ENCODE results near the gene BCL2.

The BCL2 gene

DNA sequence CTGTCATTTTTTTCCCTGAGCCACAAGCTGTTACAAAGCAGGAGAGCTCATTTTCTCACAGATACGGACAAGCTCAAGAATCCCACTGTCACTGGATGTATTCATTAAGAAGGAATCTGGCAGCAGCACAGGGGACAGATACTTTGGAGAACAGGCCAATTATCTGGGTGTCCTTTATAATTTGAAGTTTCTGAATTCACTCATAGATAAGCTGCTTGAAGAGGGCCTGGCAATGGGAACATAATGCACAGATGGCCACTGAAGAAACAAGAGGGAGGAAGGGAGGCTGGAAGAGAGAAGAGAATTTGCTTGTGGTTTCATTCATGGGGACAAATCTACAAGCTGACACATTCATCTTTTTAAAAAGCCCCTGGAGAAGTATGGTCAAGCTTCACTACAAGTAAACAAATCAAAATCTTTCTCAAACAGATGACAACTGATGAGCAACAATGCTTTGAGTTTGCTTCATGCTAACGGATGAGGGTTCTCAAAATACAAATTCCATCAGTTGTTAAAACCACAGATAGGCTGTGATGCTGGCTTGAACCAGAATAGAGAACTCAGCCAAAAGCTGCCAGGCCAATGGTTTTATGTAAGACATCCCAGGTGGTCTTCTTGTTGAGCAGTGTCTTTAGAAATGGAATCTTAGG, 11.9 kb downstream of the BCL2 start:
- no peak for DNase-seq

DNA sequence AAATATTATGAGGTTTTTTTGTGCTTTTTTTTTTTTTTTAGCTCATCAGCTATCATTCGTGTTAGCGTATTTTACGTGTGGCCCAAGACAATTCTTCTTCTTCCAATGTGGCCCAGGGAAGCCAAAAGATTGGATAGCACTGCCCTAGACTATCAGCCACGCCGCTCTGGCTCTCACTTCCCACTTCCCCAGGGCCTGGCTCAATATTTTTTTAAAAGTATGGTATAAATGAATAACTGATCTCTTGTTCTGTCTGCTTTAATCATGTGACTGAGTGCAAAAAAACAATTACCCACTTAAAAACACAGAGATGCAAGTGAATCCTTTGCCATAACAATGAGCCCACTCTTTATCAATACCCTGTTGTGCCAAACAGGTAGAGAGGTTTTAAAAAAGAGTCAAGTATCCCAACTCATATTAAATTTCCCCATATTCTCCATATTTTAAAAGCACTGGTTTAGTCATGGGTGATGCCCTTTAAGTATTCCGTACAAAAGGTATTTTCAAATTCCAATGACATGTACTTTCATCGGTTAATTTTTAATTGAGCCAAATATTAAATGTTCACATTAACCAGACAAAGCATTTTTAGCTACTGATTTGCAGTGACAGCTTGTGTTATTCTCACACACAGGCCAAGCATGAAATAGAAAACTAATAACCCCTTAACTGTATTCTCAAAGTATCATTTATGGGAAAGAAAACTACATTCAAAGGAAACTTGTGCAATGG, 12.6 kb downstream of the BCL2 start:
- no peak for DNase-seq

DNA sequence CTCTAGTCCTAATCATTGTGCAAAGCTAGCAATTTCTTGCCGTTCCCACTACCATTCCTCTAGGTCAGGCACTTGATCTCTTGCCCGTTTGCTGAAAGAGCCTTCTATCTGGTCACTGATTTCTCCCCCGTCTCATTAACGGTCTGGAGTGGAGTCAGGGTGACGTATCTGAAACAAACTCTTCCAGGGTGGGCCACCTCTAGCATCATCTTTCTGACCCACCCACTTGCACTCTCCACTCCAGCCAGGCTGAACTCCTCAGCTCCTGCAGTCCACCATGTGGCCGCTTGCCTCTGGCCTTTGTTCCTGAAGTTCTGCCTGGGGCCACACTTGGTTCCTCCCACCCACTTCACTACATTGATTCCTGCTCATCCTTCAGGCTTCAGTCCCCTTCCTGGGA, 13.3 kb downstream of the BCL2 start:
- DNase-seq = no peak

DNA sequence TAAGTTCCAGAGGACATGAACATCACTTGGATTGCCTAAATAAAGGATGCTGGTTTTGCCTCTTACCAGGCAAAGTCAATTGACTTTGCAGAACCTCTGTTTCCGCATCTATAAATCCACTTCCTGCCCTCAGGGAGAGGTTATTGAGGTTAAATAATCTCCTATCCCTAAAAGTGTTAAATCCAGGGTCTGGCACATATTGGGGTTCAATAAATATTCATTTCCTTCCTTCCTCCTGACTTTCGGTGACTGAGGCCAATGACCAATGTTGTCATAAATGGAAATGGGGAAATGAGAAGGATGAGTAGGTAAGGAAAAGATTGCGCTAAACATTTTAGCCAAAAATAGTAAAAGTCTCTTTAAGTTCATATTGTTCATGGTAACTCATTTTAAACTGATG, 16.0 kb downstream of the BCL2 start:
- DNase-seq = no peak

DNA sequence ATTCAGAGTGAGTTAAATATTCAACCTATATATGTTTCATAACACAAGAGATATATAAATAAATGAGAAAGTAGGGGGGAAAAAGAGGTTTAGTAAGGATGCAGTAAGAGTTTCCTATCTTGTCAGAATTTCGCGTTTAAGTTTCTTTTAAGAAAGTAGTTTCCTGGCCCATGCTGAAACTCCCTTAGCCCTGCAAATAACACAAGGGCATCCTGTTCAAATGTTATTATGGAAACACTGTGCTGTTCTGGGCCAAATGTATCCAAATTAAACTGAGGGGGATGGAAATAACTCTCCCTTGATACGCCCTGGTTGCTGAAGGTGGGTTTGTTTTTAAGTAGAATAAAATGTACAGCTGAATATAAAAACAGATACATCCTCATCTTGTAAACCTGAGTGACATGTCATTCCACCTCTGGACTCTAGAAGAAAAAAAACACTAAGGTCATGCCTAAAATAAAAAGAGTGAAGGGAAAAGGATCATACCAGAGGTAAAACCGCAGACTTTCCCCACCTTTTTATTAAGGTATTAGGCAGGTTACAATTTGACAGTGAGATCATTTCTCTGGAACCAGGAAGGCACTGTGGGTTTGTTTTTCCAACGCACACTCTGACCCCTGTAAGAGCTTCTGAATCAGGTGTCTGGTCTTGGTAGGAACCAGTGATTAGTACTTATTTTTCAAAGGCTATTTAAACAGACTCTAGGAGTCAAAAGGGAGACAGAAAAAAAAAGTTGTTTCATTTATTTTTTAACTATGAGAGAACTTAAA, 16.7 kb downstream of the BCL2 start:
- no peak for DNase-seq

DNA sequence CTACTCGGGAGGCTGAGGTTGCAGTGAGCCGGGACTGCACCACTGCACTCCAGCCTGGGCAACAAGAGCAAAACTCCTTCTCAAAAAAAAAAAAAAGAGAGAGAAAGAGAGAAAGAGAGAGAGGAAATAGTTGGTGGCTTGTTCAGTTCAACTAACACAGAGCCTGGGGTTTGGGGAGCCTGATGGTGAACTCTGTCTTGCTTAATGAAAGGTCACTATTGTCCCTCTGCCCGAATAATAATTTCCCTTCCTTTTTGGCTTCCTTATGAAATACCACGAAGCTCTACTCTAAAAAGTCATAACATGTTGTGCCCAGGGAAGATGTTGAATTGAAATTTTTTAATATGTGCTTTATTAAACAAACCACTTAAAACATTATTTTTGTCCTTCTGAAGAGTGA, 17.3 kb downstream of the BCL2 start:
- DNase-seq = no peak

DNA sequence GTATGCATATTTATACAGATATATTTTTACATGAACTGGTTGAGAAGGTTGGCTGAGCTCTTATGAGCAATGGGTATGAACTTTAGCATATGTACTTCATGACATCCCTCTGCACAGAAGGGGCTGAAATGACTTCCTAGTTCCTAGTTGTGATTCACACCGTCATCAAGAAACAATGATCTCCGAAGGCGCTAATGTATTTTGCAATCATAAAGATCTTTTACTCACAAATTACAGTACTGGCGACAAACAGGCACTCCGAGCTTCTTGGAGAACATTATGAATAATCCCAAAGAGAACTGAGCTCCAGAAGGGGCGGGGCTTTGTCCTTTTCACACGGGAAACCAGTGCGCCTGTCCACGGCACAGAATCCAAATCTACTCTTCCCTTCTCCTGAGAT, 18.1 kb downstream of the BCL2 start:
- DNase-seq = no peak

DNA sequence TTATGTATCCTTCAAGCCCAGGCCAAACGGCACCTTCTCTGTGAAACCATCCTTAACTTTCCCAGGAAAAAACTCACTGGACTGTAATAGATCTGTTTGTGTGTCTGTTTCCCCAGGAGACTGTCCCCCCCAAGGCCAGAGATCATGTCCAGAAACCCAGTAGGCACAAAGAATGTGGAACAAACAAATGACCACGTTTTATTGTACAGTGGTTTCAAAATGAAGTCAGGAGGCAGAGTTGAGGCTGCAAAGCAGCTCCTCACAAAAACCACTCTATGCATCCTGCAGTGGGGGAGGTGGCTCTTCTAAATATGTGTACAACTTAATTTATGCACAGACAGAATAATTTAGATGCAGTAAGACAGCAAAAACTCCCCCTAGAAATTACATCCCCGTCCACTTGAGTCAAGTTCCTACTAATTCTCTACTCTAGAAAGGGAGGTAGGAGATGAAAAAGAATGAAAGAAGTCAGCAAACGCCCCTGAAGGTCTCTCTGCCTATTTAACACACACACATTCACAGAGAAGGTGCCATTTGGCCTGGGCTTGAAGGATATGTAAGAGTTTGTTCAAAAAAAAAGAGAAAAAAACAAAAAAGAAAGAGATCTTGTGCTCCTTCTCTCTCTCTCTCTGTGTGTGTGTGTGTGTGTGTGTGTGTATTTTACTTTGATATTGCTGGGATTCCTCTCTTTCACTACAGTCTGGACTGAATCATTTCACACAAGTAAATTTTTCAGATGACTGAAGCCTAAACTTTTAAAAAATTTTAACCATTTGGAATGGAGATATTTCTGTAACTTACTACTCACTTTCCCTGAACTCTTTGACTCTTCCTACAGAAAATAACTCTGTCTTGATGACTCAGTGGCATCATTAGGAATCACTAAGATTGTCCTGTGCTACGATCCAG, 19.5 kb downstream of the BCL2 start:
- DNase-seq = no peak

DNA sequence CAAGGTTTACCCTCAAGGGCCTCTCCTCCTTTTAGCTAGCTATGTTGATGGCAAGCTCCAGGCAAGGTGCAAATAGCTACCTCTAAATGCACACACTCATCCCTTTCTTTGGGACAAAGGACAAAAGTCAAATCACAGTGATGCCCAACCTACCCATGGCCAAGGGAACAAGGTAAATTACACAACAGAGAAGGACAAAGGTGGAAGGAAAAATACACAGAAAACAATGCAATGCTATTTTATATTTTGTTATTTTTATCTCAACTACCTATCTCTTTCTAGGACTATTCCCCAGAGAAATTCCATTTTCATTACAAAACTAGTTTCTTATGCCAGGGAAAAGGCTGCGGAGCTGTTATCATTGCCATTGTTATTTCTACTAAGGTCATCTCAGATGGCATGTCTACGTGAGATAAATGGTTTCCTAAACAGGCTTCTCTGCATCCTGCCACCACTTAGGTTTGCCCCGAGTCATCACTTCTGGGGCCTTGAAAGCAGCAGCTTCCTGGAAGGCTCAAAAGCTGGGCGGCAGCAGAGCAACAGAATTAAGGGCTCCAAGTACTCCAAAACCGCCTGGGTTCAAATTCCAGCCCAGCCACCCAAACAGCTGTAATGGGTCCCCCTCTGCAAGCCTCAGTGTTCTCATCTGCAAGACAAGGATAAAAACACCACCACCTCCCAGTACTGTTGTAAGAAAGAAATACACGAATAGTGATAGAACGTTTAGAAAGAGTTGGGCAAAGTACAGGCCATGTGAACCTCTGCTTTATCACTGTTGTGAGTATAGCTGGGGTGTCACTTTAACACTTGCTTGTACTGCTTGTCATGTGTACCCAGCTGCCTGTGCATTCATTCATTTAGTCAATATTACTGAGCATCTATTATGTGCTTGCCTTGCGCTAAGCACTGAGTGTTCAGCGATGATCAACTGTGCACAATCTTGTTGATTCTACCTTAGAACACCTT, 20.9 kb downstream of the BCL2 start:
- no peak for DNase-seq

DNA sequence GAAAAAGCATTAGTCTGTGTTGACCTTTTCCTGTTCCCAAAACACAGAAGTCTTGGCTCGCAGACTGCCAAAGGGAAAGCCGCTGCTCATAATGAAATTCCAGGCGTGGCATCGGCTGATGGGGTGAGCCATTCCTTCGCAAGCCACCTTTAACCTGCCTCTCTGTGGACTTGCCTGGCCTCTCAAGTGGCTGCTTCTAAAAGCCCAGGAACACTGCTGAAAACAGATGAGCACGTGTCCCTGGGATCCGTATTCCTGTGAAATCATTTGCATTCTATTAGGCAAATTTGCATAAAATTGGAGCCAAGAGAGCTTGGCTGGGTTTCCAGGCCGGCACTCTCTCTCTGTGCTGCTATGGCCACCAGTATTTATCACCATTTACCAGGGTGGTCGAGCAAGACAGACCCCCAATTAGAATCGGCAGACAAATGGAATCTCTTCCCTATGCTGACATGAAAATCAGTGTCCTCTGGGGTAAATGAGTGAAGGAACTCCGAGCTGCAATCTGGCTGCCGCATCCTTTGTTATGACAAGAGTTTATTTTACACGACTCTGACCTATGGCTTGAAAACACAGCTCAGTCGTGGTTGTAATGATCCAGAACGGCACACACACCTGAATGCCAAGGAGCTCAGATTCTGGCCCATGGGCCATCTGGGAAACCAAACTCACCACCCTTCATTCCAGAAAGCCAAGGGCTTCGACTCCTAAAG, 21.7 kb downstream of the BCL2 start:
- no peak for DNase-seq

DNA sequence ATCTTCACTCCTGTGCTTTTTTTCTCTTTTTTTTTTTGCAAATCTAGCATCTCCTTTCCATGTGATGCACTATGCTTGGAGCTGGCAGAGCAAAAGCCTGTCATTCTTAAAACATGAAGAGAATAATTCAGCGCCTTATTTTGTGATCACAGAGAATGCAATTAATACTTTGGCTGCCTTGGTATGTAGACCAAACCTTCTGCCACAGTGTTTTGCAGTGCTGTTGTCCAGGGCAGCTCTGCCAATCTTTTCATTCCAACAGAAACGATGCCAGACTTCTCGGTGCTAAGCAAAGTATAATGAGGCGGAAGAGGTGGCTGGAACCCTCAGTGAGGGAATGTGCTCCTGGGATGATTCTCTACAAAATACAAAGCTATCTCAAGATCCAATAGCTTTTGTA, 25.6 kb downstream of the BCL2 start:
- no peak for DNase-seq

DNA sequence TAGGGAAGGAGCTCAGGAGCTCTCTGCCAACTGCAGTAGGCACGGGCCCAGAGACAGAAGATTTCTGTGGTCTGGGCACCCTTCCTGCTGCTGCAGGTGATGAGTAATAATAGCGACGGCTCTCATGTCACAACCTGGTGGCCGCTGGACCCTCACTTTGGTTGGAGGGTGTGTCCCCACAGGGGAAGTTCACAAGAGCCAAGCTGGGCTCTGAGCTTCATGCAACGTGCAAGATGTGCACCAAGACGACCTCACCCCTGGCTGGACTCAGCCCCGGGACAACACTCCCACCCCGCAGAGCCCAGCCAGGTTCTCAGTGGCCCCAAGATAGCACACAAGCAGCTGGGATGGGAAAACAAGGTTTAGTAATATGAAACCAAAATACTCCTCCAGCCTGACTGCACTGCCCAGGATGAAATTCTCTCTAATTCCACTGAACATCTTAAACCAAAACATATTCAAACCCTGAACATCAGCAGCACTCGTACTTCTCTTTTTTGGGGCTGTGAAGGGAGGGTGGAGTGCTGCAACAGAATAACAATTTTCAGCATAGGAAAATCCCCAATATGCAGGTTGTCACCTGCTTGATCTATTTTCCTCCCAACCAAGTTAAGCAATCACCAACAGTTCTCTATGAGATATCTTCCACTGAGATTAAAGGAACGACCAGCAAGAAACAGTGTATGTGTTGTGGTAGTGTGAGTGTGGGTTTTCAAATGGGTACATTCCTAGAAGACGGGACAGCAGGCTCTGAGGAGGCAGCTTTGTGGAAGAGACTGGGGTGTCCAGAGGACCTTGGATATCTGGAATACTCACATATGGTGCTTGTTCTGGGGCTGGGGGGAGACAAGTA, 26.5 kb downstream of the BCL2 start:
- no peak for DNase-seq

DNA sequence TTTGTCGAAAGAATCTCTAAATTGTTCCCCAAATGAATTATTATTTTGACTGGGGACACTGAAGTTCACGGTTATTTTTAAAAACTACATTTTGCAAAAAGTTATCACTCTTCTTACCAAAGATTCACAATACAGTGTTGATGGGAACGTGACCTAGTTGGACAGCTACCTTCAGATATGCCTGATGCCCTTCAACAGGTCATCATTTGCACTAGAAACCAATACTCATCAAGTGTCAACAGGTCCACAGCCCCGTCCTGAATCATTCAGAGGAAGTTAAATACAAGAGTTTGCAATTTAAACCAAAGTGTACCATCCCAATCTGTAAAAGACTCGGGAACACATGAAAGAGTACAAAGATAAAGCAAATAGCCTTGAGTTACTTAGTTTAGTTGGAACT, 28.3 kb downstream of the BCL2 start:
- DNase-seq = no peak

DNA sequence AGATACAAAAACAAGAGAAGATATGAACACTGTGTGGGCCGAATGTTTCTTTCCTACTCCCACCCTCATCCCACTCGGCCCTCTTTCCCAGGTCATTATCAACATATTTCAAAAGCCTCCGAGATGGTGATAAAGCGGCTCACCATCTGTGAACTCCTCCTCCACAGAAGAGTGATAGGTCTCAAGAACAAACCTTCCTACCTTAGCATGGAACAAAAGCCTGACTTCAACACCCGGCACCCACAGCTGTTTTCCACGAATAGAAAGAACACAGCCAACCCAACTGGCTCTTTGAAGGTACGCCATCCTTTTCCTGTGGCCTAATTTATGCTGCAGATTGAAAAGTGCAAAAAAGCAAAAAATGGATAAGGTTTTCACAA, 28.8 kb downstream of the BCL2 start:
- DNase-seq = no peak

DNA sequence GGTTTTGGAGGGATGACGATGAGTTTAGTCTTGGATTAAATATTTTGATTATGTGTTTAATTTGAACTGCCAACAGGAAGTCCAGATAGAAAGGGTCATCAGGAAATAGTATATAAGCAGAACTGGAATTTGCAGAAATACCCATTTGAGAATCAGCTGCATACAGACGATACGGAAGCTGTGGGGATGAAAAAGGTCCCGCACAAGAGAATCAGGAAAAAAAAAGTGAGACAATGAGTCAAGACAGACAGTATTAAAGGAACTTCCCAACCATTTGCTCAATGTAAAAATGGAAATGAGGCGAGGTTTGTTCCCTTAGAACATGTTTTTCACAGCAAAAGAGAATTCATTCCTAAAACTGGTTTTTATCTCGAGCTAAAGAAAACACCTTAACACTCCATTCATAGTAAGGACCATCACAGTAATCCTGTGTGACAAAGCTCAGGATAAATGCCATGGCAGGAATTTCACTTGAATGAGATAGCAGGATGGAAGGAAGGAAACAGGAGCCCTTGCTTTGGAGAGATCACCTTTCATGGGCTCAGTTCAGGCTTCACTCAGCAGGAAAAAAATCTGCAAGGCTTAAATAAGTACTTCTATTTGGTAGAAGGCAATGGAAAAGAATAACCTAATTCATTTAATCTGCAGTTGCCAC, 29.3 kb downstream of the BCL2 start:
- no peak for DNase-seq

DNA sequence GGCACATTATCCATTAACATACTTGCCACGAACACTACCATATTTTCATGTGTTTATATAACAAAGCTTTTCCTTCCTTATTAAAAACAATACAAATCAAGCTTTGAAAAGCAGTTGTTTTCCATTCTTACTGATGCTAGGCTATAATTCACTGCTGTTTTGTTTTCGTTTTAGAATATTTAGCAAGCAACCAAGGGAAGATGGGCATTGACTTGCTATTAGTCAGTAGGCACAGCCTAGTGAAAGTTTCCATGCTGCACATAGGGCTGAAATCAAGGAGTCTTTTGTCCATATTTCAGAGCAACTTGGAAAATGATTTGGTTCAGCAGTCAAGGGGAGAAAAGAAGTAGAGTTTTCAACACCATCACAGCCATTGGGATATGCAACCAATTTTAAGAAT, 31.3 kb downstream of the BCL2 start:
- no peak for DNase-seq

DNA sequence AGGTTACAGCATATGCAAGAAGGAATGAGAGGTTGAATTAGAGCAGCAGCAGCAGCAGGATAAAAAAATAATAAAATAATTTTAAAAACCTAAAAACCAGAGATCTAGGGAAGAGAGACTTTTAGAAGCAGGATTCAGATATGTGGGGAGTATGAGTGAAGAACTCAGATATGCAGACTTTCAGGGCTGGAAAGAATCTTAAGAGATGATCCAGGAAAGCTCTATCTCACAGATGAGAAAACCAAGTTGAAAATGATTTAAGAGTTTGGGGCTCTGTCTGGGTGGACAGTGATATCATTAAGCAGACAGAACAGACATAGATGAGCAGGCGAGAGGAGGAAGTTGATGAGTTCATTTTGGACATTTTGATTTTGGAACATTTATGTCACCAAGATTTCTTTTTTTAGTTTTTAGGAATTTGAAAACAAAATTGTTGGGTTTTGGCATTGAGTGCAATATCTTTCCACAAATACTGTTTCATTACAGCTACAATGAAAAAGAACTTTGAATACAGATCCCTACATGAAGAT, 31.8 kb downstream of the BCL2 start:
- no peak for DNase-seq

DNA sequence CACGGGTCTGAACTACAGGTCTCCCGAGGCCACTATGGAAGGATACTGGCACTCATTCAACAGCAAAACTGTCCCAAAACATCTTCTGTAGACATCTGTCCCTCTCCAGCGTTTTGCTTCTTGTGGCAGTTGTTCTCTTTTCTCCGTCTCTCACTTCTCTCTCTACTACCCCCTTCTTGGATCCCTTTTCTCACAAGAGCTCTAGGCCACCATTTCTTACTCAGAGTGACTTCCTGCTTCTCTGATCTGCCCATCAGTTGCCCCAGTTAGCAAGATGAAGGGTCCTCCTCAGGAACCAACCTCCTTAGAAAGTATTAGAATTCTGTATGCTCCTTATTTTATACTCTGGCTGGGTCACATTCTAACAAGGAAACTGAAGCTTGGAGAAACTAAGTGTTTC, 32.6 kb downstream of the BCL2 start:
- DNase-seq = no peak

Data from activated gamma-delta T cell (primary cell).